ENCODE results near the gene DHPS. TPM values are rescaled to one million over a fixed set of nuclear protein-coding genes. Genes with fewer than 3 reads are reported as not detected.

Gene DHPS
- total and polyA plus RNA-seq, 2 of the 13 experiments (the other 11 are each of a cell fraction or from before 2014, with no cell fraction given): 43.3 to 84.3 TPM

GRCh38 chr19:12639901-12640613 lies 41.6 kb downstream of the DHPS start (continued):
- 0 out of 2 replicates have a peak, but pooled peaks have one; percentile 38 for TF ChIP-seq ESRRA (CRISPR knock-in tag; IDR thresholded peaks at IDR 0.05; ENCODE audit: low read depth)
- TF ChIP-seq ZSCAN29 (CRISPR knock-in tag; conservative IDR thresholded peaks at IDR 0.05): 0 out of 2 replicates have a peak, but pooled peaks have one; percentile 53
- TF ChIP-seq ZBTB33 (CRISPR knock-in tag; IDR thresholded peaks at IDR 0.05): peak; percentile 95
- TF ChIP-seq ZNF598 (CRISPR knock-in tag; IDR thresholded peaks at IDR 0.05; ENCODE audit: borderline replicate concordance): 0 out of 2 replicates have a peak, but pooled peaks have one; percentile 77
- no peak for TF ChIP-seq SNAPC2 (CRISPR knock-in tag; IDR thresholded peaks at IDR 0.05)
- TF ChIP-seq DR1 (CRISPR knock-in tag; IDR thresholded peaks at IDR 0.05): no peak
- no peak for TF ChIP-seq ZNF367 (CRISPR knock-in tag; IDR thresholded peaks at IDR 0.05; ENCODE audit: borderline replicate concordance)
- TF ChIP-seq HNRNPH1 (optimal IDR thresholded peaks at IDR 0.05; ENCODE audit: low read depth, low read length): no peak
- no peak for TF ChIP-seq ZNF660 (CRISPR knock-in tag; IDR thresholded peaks at IDR 0.05; ENCODE audit: borderline replicate concordance, low read depth)
- no peak for TF ChIP-seq HNRNPL (IDR thresholded peaks at IDR 0.05; ENCODE audit: low read depth, low read length)
- TF ChIP-seq PTBP1 (IDR thresholded peaks at IDR 0.05; ENCODE audit: low read depth, low read length, poor library complexity, severe bottlenecking): no peak
- no peak for TF ChIP-seq TRAFD1 (CRISPR knock-in tag; IDR thresholded peaks at IDR 0.05; ENCODE audit: borderline replicate concordance)
- peak; percentile 30; the same call in 1 of the 2 replicates for TF ChIP-seq MTA1 (CRISPR knock-in tag; IDR thresholded peaks at IDR 0.05; ENCODE audit: borderline replicate concordance)
- TF ChIP-seq ZBTB43 (CRISPR knock-in tag; conservative IDR thresholded peaks at IDR 0.05): no peak
- TF ChIP-seq FLYWCH1 (CRISPR knock-in tag; IDR thresholded peaks at IDR 0.05): no peak
- TF ChIP-seq ZNF530 (CRISPR knock-in tag; IDR thresholded peaks at IDR 0.05; ENCODE audit: low read depth): no peak
- 0 out of 2 replicates have a peak, but pooled peaks have one; percentile 45 for TF ChIP-seq ZNF580 (CRISPR knock-in tag; IDR thresholded peaks at IDR 0.05; ENCODE audit: borderline replicate concordance, low read depth)
- no peak for TF ChIP-seq ZNF431 (CRISPR knock-in tag; IDR thresholded peaks at IDR 0.05; ENCODE audit: borderline replicate concordance, low read depth)
- TF ChIP-seq ZNF704 (CRISPR knock-in tag; IDR thresholded peaks at IDR 0.05; ENCODE audit: borderline replicate concordance): peak; percentile 75; the same call in 1 of the 2 replicates
- no peak for TF ChIP-seq ZNF615 (CRISPR knock-in tag; IDR thresholded peaks at IDR 0.05; ENCODE audit: borderline replicate concordance)
